Liver (tissue), 9 donors: Measurements from ENCODE around the gene AP1M1. TPM values are rescaled to one million over a fixed set of nuclear protein-coding genes. Genes with fewer than 3 reads are reported as not detected.

Experiments
- DNase-seq: peaks from one replicate; pipeline ENCODE4 v3.0.0-alpha.2; 2017; ENCODE audit warnings: low spot score
- H3K27ac ChIP-seq, 2 donors: one replicate each; pipeline ENCODE4 v1.7.0; 2013; ENCODE audit warnings: inconsistent platforms in 2 of 2, low read length in 2 of 2, control low read depth in 1 of 2, low read depth in 1 of 2, mild to moderate bottlenecking in 1 of 2
- H3K27me3 ChIP-seq, 4 donors: one replicate each; pipeline versions ENCODE4 v1.6.1 to v1.7.0; 2013; ENCODE audit warnings: low read length in 3 of 4, inconsistent platforms in 1 of 4, mild to moderate bottlenecking in 1 of 4, moderate library complexity in 1 of 4; ENCODE audit not compliant: control insufficient read depth in 4 of 4, insufficient read depth in 4 of 4
- H3K36me3 ChIP-seq, 4 donors: one replicate each; pipeline versions ENCODE4 v1.6.1 to v1.7.0; 2013; ENCODE audit warnings: low read length in 3 of 4, mild to moderate bottlenecking in 3 of 4, low read depth in 1 of 4, moderate library complexity in 1 of 4; ENCODE audit not compliant: control insufficient read depth in 4 of 4, insufficient read depth in 3 of 4
- H3K4me1 ChIP-seq, 4 donors: one replicate each; pipeline versions ENCODE4 v1.6.1 to v1.7.0; 2013; ENCODE audit warnings: low read length in 3 of 4, mild to moderate bottlenecking in 3 of 4, moderate library complexity in 1 of 4; ENCODE audit not compliant: control insufficient read depth in 4 of 4, insufficient read depth in 4 of 4
- H3K4me3 ChIP-seq, 3 donors: one replicate each; pipeline versions ENCODE4 v1.6.1 to v1.7.0; 2013; ENCODE audit warnings: low read length in 3 of 3, control low read depth in 1 of 3, low read depth in 1 of 3, mild to moderate bottlenecking in 1 of 3
- H3K9ac ChIP-seq, 2 donors: one replicate each; pipeline ENCODE4 v1.7.0; 2013; ENCODE audit warnings: low read length in 2 of 2, mild to moderate bottlenecking in 2 of 2, moderate library complexity in 2 of 2, control low read depth in 1 of 2, low read depth in 1 of 2
- H3K9me3 ChIP-seq, 4 donors: one replicate each; pipeline versions ENCODE4 v1.6.1 to v1.7.0; 2013; ENCODE audit warnings: low read length in 3 of 4; ENCODE audit not compliant: control insufficient read depth in 4 of 4
- EGR1 ChIP-seq, 2 donors: IDR thresholded peaks; 2 replicates each; pipeline ENCODE4 v1.6.1; 2016 to 2018; ENCODE audit warnings: antibody characterized with exemption in 2 of 2, low read depth in 2 of 2
- FOXA1 ChIP-seq: IDR thresholded peaks from 2 replicates; pipeline ENCODE4 v1.6.1; 2016; ENCODE audit warnings: antibody characterized with exemption
- GABPA ChIP-seq, 2 donors: IDR thresholded peaks in 1 of 2; conservative IDR thresholded peaks in 1 of 2; 2 replicates each; pipeline ENCODE4 v1.6.1; 2016; ENCODE audit warnings: antibody characterized with exemption in 2 of 2, mild to moderate bottlenecking in 1 of 2, moderate library complexity in 1 of 2
- HNF4A ChIP-seq, 2 donors: conservative IDR thresholded peaks; 2 replicates each; pipeline ENCODE4 v1.6.1; 2016; ENCODE audit warnings: antibody characterized with exemption in 2 of 2, mild to moderate bottlenecking in 2 of 2
- HNF4G ChIP-seq: IDR thresholded peaks from 2 replicates; pipeline ENCODE4 v1.6.1; 2016; ENCODE audit warnings: antibody characterized with exemption
- JUND ChIP-seq, 2 donors: IDR thresholded peaks; 2 replicates each; pipeline ENCODE4 v1.6.1; 2016; ENCODE audit warnings: antibody characterized with exemption in 2 of 2
- NR2F2 ChIP-seq: IDR thresholded peaks from 2 replicates; pipeline ENCODE4 v1.6.1; 2016; ENCODE audit warnings: antibody characterized with exemption
- RAD21 ChIP-seq, 2 donors: IDR thresholded peaks; 2 replicates each; pipeline ENCODE4 v1.6.1; 2016; ENCODE audit warnings: antibody characterized with exemption in 2 of 2, mild to moderate bottlenecking in 2 of 2
- RXRA ChIP-seq, 2 donors: IDR thresholded peaks; 2 replicates each; pipeline ENCODE4 v1.6.1; 2017 to 2018; ENCODE audit warnings: antibody characterized with exemption in 2 of 2, mild to moderate bottlenecking in 1 of 2
- SP1 ChIP-seq: IDR thresholded peaks from 2 replicates; pipeline ENCODE4 v1.6.1; 2018; ENCODE audit warnings: antibody characterized with exemption, mild to moderate bottlenecking
- TAF1 ChIP-seq: conservative IDR thresholded peaks from 2 replicates; pipeline ENCODE4 v1.6.1; 2016; ENCODE audit warnings: antibody characterized with exemption, mild to moderate bottlenecking
- YY1 ChIP-seq: IDR thresholded peaks from 2 replicates; pipeline ENCODE4 v1.6.1; 2016; ENCODE audit warnings: antibody characterized with exemption, mild to moderate bottlenecking
- WGBS: extraction: QIAGEN DNeasy Blood & Tissue Kit; methylation state at CpG from one replicate; pipeline ENCODE4 v1.1.7; 2013; 5-methylcytosine and 5-hydroxymethylcytosine counted together
- polyA plus RNA-seq, 2 donors: library from polyadenylated mRNA; stranded (reverse) in 1 of 2; unstranded in 1 of 2; fragments of 200-250 nt in 1 of 2; fragments of >200 nt in 1 of 2; fragmentation: Nextera tagmentation in 1 of 2; extraction: Ambion mirVana in 1 of 2; gene quantifications; one replicate each; pipeline versions ENCODE4 v1.2.1 to v1.2.3, GENCODE V29; 2013 to 2015
- total RNA-seq, 2 donors: library from RNA; depleted of rRNA; stranded (reverse); fragments of >200 nt; gene quantifications; one replicate each; pipeline ENCODE4 v1.2.3, GENCODE V29; 2014
- TF ChIP-seq, protein P1 (sequence below): IDR thresholded peaks from 2 replicates; pipeline ENCODE4 v1.6.1; 2016; ENCODE audit warnings: antibody characterized with exemption, mild to moderate bottlenecking
- TF ChIP-seq, protein P2 (sequence below): IDR thresholded peaks from 2 replicates; pipeline ENCODE4 v1.6.1; 2016; ENCODE audit warnings: antibody characterized with exemption
- TF ChIP-seq, protein P3 (sequence below): IDR thresholded peaks from 2 replicates; pipeline ENCODE4 v1.6.1; 2016; ENCODE audit warnings: antibody characterized with exemption
- TF ChIP-seq, protein P4 (sequence below): IDR thresholded peaks from 2 replicates; pipeline ENCODE4 v1.6.1; 2016; ENCODE audit warnings: antibody characterized with exemption
- TF ChIP-seq, protein P5 (sequence below): fragments of 150-350 bp; IDR thresholded peaks from 2 replicates; pipeline ENCODE4 v1.5.1; 2017; ENCODE audit warnings: improper control_type of control experiment, low read depth, low read length; ENCODE audit not compliant: missing input control
- donor health status: healthy.
- donor health status: healthy.
- donor health status: healthy.
- donor health status: healthy.
- donor health status: healthy.

AP1M1 gene
- total and polyA plus RNA-seq, 4 donors, result 25.4 to 62.2 (median 50.4) TPM

DNA sequence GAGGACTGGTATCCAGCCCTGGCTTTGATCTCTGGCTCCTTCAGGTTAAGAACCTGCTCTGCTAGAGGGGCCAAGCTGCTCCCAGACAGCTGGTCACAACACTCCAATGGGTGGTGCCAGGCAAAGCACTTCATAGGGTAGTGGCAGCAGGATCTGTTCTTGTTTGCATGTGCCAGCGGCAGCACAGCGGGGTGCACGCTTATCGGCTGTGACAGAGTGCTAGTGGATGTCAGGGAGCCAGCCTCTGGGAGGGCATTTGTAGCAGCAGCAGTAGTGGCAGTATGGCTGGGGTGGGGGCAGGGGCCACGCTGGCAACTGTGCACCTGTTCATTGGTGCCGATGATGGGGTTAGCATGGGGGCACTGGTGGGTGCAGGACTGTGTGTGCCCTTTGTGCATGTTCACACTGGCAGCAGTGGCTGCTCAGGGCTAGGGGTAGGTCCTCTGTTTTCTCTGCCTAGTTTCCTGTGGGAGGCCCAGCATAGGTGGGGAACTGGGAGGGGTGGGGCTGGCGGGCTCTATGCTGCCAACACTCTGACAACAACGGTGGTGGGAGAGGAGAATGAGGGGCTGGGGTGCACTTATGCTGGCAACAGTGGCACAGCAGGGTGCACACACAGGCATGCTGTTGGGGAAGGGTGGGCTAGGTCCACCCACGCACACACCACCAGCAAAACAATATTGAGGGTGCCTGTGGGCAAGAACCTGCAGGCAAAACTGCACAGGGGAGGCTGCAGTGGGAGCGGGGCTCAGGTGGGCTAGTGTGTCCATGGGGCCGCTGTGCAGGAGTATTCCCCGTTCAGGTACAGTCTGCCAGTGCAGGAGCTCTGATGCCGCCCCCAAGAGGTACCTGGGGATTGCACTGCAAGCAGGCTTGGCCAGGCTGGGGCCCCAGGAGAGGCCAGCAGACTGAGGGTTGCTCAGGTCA is 19.3 kb downstream of the AP1M1 start:
- 90% methylated on average over 13 of the region's 13 CpGs for WGBS
- no peak overlapping the region for H3K4me3 ChIP-seq
- H3K4me1 ChIP-seq, result no peaks in the 10 kb centered on the region
- TF ChIP-seq RXRA (IDR thresholded peaks at IDR 0.05), result no peak
- TF ChIP-seq HNF4G, result no peak
- TF ChIP-seq, protein P1, sequence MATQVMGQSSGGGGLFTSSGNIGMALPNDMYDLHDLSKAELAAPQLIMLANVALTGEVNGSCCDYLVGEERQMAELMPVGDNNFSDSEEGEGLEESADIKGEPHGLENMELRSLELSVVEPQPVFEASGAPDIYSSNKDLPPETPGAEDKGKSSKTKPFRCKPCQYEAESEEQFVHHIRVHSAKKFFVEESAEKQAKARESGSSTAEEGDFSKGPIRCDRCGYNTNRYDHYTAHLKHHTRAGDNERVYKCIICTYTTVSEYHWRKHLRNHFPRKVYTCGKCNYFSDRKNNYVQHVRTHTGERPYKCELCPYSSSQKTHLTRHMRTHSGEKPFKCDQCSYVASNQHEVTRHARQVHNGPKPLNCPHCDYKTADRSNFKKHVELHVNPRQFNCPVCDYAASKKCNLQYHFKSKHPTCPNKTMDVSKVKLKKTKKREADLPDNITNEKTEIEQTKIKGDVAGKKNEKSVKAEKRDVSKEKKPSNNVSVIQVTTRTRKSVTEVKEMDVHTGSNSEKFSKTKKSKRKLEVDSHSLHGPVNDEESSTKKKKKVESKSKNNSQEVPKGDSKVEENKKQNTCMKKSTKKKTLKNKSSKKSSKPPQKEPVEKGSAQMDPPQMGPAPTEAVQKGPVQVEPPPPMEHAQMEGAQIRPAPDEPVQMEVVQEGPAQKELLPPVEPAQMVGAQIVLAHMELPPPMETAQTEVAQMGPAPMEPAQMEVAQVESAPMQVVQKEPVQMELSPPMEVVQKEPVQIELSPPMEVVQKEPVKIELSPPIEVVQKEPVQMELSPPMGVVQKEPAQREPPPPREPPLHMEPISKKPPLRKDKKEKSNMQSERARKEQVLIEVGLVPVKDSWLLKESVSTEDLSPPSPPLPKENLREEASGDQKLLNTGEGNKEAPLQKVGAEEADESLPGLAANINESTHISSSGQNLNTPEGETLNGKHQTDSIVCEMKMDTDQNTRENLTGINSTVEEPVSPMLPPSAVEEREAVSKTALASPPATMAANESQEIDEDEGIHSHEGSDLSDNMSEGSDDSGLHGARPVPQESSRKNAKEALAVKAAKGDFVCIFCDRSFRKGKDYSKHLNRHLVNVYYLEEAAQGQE, result no peak
- TF ChIP-seq, protein P2, sequence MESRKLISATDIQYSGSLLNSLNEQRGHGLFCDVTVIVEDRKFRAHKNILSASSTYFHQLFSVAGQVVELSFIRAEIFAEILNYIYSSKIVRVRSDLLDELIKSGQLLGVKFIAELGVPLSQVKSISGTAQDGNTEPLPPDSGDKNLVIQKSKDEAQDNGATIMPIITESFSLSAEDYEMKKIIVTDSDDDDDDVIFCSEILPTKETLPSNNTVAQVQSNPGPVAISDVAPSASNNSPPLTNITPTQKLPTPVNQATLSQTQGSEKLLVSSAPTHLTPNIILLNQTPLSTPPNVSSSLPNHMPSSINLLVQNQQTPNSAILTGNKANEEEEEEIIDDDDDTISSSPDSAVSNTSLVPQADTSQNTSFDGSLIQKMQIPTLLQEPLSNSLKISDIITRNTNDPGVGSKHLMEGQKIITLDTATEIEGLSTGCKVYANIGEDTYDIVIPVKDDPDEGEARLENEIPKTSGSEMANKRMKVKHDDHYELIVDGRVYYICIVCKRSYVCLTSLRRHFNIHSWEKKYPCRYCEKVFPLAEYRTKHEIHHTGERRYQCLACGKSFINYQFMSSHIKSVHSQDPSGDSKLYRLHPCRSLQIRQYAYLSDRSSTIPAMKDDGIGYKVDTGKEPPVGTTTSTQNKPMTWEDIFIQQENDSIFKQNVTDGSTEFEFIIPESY, result no peak
- no peak for TF ChIP-seq EGR1 (IDR thresholded peaks at IDR 0.05; ENCODE audit: low read depth in 2 of 2)
- TF ChIP-seq FOXA1, result no peak
- no peak for TF ChIP-seq TAF1
- TF ChIP-seq, protein P3, sequence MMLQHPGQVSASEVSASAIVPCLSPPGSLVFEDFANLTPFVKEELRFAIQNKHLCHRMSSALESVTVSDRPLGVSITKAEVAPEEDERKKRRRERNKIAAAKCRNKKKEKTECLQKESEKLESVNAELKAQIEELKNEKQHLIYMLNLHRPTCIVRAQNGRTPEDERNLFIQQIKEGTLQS, result no peak
- no peak for TF ChIP-seq JUND (IDR thresholded peaks at IDR 0.05)
- TF ChIP-seq, protein P4, sequence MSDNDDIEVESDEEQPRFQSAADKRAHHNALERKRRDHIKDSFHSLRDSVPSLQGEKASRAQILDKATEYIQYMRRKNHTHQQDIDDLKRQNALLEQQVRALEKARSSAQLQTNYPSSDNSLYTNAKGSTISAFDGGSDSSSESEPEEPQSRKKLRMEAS, result no peak
- no peak for TF ChIP-seq HNF4A (conservative IDR thresholded peaks at IDR 0.05)
- TF ChIP-seq SP1, result no peak
- TF ChIP-seq YY1, result no peak
- TF ChIP-seq GABPA (IDR thresholded peaks at IDR 0.05 in 1 of 2, conservative IDR thresholded peaks at IDR 0.05 in 1 of 2), result no peak
- TF ChIP-seq NR2F2, result no peak
- TF ChIP-seq RAD21 (IDR thresholded peaks at IDR 0.05), result no peak
- TF ChIP-seq, protein P5, sequence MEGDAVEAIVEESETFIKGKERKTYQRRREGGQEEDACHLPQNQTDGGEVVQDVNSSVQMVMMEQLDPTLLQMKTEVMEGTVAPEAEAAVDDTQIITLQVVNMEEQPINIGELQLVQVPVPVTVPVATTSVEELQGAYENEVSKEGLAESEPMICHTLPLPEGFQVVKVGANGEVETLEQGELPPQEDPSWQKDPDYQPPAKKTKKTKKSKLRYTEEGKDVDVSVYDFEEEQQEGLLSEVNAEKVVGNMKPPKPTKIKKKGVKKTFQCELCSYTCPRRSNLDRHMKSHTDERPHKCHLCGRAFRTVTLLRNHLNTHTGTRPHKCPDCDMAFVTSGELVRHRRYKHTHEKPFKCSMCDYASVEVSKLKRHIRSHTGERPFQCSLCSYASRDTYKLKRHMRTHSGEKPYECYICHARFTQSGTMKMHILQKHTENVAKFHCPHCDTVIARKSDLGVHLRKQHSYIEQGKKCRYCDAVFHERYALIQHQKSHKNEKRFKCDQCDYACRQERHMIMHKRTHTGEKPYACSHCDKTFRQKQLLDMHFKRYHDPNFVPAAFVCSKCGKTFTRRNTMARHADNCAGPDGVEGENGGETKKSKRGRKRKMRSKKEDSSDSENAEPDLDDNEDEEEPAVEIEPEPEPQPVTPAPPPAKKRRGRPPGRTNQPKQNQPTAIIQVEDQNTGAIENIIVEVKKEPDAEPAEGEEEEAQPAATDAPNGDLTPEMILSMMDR, result no peak
- H3K27ac ChIP-seq, result no peak overlapping the region
- no peak for DNase-seq
- H3K9ac ChIP-seq, result no peak overlapping the region
- peaks cover 2 to 52% (median 31%) of the 10 kb centered on the region in 4 donors for H3K36me3 ChIP-seq
- H3K27me3 ChIP-seq, result no peaks in the 10 kb centered on the region
- peaks cover 4 to 21% (median 10%) of the 10 kb centered on the region in 4 donors for H3K9me3 ChIP-seq
